NCI-H1417 (cell line): Measurements from ENCODE around the gene HACD2.
"Not testable (repeated sequence)": the region's sequence is repeated elsewhere in the genome, so short reads cannot be mapped to it uniquely, and the experiment has no call there.

ENCODE experiments used
- DNase-seq, 3 experiments: peaks; one replicate each; lab custom pipeline; 2025; lab: John Stamatoyannopoulos, UW

Gene HACD2

DNA sequence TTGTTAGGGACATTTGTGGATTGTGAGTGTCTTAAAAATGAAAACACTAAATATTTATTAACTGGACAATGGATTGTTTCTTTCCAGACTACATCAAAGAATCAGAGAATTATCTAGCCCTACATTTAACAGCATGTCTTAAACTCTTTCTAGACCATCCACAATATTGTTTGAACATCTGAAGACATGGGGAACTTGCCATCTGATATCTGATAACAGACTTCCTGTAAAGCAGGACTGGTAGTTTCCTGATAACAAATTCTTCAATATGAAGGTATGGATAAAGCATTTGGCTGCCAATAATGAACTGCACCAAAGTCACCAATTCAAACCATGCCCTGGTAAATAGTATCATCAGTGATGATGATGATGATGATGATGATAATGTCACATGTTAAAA is 26.2 kb upstream of the HACD2 start:
- DNase-seq = no peak

DNA sequence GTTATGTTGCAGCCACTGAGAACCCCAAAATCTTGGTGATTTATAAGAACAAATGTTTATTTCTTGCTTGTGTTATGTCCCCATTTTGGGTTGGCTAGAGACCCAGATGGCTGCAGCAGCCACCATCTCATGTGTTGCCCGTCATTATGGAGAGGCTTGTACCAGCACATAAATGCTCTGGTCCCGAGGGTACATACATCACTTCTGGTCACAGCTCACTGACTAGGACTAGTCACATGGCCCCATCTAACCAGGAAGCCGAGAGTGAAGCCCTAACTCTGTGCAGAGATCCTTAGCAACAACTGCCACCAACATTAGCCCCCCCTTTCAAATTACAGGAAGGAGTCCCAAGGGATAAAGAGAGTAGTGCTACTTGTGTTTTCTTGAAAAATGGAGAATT is 25.5 kb upstream of the HACD2 start:
- DNase-seq = peak in 2 of 3 experiments; percentile 15 to 91

DNA sequence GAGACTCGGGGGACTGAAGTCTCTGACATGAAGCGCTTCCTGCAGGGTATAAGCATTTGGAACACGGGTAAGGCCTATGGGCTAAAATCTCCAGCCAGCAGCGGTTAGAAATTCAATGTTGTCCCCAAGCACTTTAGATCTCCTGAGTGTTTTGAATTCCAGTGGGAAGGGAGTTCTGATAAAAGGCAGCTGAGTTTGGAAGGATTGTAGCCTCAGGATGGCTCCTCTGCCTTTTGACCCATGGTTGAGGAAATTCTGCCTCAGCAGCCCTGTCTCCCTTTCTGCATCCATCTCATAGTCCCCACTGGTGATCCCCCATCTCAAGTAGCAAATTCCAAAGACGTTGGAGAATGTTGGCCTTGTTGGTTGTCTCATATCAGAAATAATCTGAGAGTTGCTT is 24.2 kb upstream of the HACD2 start:
- no peak for DNase-seq

DNA sequence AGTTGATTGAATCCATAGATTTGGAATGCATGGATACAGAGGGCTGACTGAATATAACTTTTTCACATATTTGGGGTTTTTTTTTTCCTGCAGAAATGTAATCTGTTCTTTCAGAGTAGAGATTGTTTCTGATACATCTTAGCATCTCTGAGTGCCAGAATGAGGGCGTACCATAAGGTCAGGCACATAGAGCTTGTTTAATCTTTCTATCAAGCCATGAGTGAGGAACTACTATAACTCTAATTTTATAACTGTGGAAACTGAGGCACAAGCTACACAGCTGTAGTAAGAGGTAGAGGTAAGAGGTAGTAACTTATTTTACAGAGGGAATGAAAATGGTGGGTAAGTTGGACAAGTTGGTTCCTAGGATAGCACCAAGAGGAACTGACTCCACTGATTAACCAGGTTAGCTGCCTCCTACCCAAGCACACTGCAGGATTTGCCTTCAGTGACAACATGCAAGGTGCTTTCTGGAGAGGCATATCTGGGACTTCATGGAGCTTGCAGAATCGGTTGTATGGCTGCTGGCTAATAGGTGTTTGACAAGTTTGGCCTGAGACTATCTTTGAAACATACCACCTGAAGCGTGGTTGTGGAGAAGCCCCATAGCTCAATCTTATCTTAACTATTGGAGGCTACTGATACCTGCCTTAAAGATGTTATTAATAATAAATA is 23.5 kb upstream of the HACD2 start:
- DNase-seq = no peak

GRCh38 chr3:123606527-123606926 is 21.7 kb upstream of the HACD2 start:
- no peak for DNase-seq

DNA sequence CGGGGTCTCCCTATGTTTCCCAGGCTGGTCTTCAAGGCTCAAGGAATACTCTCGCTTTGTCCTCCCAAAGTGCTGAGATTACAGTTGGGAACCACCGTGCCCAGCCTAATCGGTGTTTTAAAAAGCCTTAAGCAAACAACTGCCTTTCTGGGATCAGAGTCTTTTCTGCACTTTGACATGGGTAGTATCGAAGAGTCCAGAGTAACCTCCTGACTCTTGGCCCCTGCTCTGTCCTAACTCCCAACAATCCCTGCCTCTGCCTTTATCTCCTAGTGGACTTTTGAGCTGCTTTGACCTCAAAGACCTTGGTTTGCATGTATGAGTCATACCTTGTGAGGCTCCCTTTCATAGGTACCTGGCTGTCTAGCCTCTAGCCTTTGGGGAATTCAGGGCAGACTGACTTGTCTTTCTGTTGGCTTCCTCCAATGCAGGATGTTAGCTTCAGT is 21.0 kb upstream of the HACD2 start:
- no peak for DNase-seq

- not testable (repeated sequence) for DNase-seq
Measured at GRCh38 chr3:123603153-123603552, 18.3 kb upstream of the HACD2 start.

DNA sequence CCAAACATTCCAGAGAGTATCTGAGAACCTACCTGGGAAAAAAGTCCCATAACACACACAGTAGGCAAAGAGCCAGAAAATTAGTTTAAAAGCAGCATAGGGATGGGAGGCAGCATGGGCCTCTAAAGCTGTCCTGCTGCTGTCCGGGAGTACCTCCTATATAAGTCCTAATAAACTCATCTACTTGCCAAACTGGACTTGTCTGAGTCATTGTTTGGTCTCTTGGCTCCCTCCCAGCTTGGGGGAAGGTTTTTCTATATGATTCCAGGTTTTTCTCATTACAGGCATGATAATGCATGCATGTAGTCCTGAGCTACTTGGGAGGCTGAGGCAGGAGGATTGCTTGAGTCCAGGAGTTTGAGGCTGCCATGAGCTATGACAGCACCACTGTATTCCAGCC is 17.5 kb upstream of the HACD2 start:
- no peak for DNase-seq

DNA sequence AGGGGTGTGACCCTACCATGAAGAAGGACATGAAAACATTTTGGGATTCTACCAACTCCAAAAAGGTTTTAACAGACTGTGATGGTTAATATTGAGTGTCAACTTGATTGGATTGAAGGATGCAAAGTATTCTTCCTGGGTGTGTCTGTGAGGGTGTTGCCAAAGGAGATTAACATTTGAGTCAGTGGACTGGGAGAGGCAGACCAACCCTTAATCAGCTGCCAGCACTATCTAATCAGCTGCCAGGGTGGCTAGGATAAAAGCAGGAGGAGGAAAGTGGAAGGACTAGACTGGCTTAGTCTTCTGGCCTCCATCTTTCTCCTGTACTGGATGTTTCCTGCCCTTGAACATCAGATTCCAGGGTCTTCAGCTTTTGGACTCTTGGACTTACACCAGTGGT is 16.0 kb upstream of the HACD2 start:
- DNase-seq = not testable (repeated sequence)

GRCh38 chr3:123597561-123597960 is 12.7 kb upstream of the HACD2 start:
- no peak for DNase-seq

DNA sequence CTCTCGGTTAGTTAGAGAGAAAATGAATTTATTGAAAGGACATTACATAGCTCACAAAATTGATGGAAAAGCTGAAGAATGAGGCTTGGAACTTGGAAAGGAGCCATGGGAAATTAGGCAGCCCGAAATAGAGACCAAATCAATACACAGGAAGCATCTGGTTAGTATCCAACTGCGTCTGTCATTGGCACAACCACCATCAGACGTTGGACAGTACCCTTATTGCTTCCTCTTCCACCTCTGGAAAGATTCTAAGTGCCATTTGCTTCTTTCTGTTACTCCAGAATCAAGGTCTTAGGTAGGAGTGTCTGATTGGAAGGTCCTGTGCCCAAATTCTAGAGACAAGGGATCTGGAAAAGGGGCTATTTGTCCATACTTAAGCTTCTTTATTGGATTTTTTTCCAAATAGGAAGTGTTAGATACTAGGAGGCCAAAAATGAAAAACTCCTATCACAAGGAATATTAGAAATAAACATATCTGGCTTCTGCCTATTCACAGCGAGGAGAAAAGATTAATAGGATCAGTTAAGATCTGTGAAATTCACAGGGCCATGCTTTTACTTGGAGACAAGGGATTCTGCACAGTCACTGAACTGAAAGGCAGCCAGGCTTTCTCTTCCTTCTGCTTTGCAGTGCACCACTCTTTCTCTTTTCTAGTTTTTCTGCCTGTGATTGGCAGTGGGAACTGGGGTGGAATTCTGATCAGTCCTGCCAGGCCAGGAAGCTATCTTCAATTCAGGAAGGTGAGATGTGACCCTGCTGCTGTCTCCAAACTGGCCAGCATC is 10.7 kb upstream of the HACD2 start:
- no peak for DNase-seq

DNA sequence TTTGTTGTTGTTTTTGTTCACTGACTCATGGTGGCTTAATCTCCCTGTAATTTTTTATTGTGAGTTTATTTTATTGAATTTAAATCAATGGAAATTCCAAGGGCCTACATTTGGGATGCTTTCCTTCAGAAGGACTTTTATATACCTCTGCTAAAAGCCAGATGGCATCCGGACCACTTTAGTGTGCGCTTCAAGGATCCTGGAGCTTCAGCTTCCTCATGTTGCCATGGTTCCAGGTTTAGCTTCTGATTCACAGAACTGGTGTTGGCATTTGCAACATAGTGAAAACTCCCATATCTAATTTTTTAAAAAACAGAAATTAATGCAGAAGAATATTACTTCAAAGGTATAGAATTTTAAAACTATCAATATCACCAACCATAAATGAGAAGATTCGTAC is 8.5 kb upstream of the HACD2 start:
- no peak for DNase-seq

GRCh38 chr3:123590685-123591450 is 6.0 kb upstream of the HACD2 start:
- peak in 2 of 3 experiments; percentile 6 to 7 for DNase-seq

DNA sequence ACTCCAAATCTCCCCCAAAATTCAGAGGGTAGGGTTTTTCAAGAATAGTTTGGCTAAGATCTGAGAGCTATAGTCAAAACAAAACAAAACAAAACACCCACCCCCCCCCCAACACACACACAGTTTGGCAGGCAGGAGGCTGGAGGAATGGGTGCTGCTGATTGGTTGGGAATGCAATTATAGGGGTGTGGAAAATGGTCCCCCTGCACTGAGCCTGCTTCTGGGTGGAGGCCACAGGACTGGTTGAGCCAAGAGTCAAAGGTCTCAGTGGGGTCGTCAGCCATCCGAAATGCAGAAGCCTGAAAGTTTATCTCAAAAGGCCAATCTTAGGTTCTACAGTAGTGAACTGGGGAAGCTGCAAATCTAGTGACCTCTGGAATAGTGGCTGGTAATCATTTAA is 2.5 kb upstream of the HACD2 start:
- DNase-seq = no peak

DNA sequence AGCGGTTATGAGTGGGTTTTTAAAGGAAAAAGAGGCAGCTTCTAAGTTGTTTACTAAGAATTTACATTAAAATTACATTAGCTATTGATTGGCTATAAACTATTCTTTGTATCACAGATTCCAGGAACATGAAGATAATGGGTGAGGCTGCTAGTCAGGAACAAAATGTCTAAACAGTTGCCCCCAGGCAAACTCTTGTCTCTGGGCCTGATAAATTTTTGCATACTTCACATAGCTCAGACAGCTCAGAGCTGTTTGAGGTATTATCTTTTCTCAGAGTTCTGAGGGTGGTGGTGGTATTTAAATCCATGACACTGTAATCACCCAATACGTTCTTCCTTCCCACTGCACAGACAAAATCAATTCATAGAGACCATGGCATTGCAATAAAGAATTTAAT is 2.1 kb upstream of the HACD2 start:
- DNase-seq = no peak

DNA sequence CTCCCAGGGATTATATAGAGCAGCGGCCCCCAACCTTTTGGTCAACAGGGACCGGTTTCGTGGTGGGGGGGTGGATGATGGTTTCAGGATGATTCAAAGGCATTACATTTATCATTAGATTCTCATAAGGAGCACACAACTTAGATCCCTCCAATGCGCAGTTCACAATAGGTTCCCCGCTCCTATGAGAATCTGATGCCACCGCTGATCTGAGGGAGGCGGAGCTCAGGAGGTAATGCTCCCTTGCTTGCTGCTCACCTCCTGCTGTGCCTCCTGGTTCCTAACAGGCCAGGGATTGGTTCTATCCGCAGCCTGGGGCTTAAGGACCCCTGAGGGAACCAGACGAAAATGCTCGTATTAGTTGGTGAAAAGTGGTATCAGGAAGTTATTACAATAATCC is 1.3 kb upstream of the HACD2 start:
- peak; percentile 51 to 92 (median 79) for DNase-seq

DNA sequence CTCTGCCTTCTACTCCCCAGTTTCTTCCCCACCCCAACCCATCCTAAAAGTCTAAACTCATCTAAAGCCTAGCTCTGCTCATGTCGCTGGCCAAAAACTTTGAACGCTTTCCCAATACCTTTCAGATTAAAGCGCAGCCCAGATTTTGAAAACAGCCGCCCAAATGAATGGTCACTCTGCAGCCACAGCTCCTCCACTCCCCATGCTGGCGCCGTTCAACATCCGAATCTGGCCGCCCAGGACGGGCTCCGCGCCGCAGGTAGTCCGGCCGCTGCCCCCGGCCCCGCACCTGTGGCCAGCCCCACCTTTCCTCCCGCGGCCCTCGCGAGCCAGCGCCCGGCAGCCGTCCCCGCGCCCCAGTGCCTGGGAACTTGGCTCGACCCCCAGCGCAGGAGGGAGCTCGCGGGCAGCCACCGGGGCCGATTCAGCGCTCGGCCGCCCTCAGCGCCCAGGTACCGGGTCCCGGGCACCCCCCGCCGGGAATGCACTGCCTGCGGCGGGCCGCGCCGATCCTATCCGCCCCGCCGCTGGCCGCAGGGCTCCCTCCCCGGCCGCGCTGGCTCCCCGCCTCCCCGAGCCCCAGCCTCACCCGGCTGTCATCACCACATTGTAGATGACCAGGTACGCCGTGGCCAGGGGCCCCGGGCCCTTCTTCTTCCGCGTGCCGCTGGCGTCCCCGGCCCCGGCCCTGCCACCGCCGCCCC is 417 bp downstream of the HACD2 start:
- peak in 2 of 3 experiments; percentile 57 to 93 for DNase-seq

DNA sequence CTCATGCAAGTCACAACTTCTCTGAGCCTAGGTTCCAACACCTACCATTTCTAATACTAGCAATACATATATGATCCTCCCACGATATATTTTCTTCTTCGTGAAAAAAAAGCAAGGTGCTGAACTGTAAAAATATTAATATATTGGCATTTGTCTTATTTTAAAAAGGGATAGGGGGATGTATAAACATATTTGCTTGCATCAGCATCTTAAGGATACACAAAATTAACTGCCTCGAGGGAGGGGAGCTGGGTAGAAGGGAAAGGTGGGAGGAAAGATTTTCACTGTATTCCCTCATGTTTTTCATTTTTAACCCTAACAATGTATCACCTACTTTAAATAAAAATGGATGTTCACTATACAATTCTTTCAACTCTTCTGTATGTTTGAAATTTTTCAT is 1.3 kb downstream of the HACD2 start:
- no peak for DNase-seq

DNA sequence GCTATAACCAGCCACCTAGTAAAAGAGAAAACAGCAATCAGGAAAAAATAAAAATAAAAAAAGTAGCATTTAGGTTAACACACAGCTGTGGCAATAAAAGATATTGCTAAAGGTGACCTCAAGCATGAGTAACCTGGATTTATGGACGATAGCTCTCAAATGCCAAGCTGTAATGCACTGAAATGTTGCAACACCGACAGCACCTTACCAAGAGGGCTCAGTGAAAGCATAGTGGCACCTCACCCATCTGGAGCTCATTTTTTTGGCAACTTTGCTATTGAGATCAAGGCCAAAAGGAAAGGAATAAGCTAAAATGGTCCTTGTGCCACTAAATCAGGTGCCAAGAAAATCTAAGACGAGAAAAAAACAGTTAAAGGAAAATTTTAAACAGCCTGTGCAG is 2.5 kb downstream of the HACD2 start:
- no peak for DNase-seq

DNA sequence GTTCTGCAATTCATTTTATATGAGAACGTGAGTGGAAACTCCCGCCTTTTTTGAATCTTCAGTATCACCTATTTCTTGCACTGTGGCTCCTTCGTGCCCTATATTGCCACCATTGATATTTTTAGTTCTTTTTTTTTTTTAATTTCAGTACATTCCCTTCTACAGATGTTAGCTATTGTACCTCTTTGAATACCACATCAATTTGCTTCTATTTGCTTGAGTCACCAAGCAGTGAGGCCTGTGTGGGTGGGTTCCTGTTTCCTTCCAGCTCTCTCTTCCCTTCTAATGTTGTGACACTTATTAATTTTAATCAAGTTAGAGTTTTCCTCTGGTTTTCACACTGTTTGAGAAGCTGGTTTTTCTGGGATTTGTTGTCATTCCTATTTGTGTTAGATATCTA is 8.7 kb downstream of the HACD2 start:
- no peak for DNase-seq

GRCh38 chr3:123571973-123572365 is 12.9 kb downstream of the HACD2 start:
- DNase-seq = no peak

DNA sequence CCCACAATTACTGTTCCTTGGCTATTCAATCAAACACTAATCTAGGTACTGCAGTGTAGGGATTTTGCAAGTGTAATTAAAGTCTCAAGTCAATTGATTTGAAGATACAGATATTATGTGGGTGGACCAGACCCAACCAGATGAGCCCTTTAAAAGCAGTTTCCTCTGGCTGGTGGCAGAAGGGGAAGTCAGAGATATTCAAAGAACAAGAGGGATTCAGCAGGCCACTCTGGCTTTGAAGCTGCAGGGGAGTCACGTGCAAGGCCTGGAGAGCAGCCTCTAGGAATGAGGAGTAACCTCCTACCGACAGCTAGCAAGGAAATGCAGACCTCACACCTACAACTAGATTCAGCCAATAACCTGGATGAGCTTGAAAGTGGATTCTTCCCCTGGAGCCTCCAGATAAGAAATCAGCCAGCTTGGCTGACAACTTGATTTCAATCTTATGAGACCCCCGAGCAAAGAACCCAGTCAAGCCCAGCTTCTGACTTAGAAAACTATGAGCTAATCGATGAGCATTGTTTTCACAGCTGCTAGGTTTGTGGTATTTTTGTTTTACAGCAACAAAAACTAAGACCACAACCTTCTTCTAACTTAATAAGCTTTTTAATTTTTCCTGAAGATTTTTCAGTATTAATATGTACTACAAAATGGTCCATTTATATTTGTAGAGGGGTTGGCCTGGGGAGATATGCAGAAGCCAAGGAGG is 13.4 kb downstream of the HACD2 start:
- no peak for DNase-seq
